ENCODE data around the gene INAVA. TPM values are rescaled to one million over a fixed set of nuclear protein-coding genes. Genes with fewer than 3 reads are reported as not detected.

INAVA gene
- polyA plus RNA-seq, 3 donors, result not detected

- Histone ChIP-seq H3K4me2 (replicated peaks; ENCODE audit: extremely low read depth, low read length, poor library complexity, severe bottlenecking) (no peak overlapping the region), H3K4me1 (ENCODE audit: control insufficient read depth in 1 of 2, insufficient read depth in 2 of 2, low read length in 2 of 2) (peaks cover 3 to 4% of the 10 kb centered on the region in 2 donors), H3K27ac (ENCODE audit: low read depth in 1 of 2, low read length in 2 of 2) (no peak overlapping the region), H3K4me3 (replicated peaks in 1 of 3; ENCODE audit: low read depth in 2 of 3, low read length in 3 of 3) (no peak overlapping the region), H3K9ac (ENCODE audit: insufficient read depth, low read length, poor library complexity, severe bottlenecking) (no peak overlapping the region), H2AFZ (ENCODE audit: insufficient read depth, low read depth, low read length, poor library complexity, severe bottlenecking) (no peak overlapping the region), H3K27me3 (ENCODE audit: control insufficient read depth in 2 of 2, insufficient read depth in 2 of 2, low read length in 2 of 2) (no peaks in the 10 kb centered on the region), H3K79me2 (ENCODE audit: insufficient read depth, low read length) (no peaks in the 10 kb centered on the region), H3K9me3 (replicated peaks in 1 of 2; ENCODE audit: control insufficient read depth in 1 of 2, insufficient read depth in 1 of 2, low read length in 2 of 2) (no peaks in the 10 kb centered on the region), H3K36me3 (replicated peaks in 1 of 2; ENCODE audit: control insufficient read depth in 1 of 2, insufficient read depth in 2 of 2, low read length in 2 of 2) (no peaks in the 10 kb centered on the region), H4K20me1 (ENCODE audit: insufficient read depth, low read length) (no peaks in the 10 kb centered on the region)
- no peak for TF ChIP-seq CTCF (IDR thresholded peaks at IDR 0.05)
- Mint-ChIP-seq H3K4me1 (peaks cover 6% of the 10 kb centered on the region), H3K27ac (no peak overlapping the region), H3K9me3 (peaks cover 0 to 1% (median 0%) of the 10 kb centered on the region in 7 donors), H3K4me3 (no peak overlapping the region), H3K36me3 (no peaks in the 10 kb centered on the region), H3K27me3 (ENCODE audit: low read depth in 3 of 3) (peaks cover 0 to 3% (median 0%) of the 10 kb centered on the region in 3 donors)
- 95% methylated on average over 10 of the region's 13 CpGs for WGBS (ENCODE audit: insufficient coverage)
- intact Hi-C loops (cut with micrococcal nuclease), result no loop called here
- no peak for DNase-seq
Observed at GRCh38 chr1:200912737-200913407, 18.2 kb downstream of the INAVA start.

- Mint-ChIP-seq H3K36me3 (no peaks in the 10 kb centered on the region), H3K4me3 (no peak overlapping the region), H3K27me3 (ENCODE audit: low read depth in 3 of 3) (peaks cover 0 to 3% (median 0%) of the 10 kb centered on the region in 3 donors), H3K27ac (no peak overlapping the region), H3K9me3 (no peaks in the 10 kb centered on the region), H3K4me1 (peaks cover 8% of the 10 kb centered on the region)
- no peak overlapping the region for H2AFZ ChIP-seq (ENCODE audit: insufficient read depth, low read depth, low read length, poor library complexity, severe bottlenecking)
- no peak overlapping the region for H3K4me3 ChIP-seq (replicated peaks in 1 of 3; ENCODE audit: low read depth in 2 of 3, low read length in 3 of 3)
- H3K9ac ChIP-seq (ENCODE audit: insufficient read depth, low read length, poor library complexity, severe bottlenecking), result no peak overlapping the region
- H3K4me1 ChIP-seq (ENCODE audit: control insufficient read depth in 1 of 2, insufficient read depth in 2 of 2, low read length in 2 of 2), result no peaks in the 10 kb centered on the region
- WGBS (ENCODE audit: insufficient coverage), result 59% methylated on average over 20 of the region's 22 CpGs
- no peak overlapping the region for H3K4me2 ChIP-seq (replicated peaks; ENCODE audit: extremely low read depth, low read length, poor library complexity, severe bottlenecking)
- H3K9me3 ChIP-seq (replicated peaks in 1 of 2; ENCODE audit: control insufficient read depth in 1 of 2, insufficient read depth in 1 of 2, low read length in 2 of 2), result no peaks in the 10 kb centered on the region
- H3K27me3 ChIP-seq (ENCODE audit: control insufficient read depth in 2 of 2, insufficient read depth in 2 of 2, low read length in 2 of 2), result no peaks in the 10 kb centered on the region
- no peaks in the 10 kb centered on the region for H4K20me1 ChIP-seq (ENCODE audit: insufficient read depth, low read length)
- intact Hi-C loops (cut with micrococcal nuclease), result no loop called here
- no peaks in the 10 kb centered on the region for H3K79me2 ChIP-seq (ENCODE audit: insufficient read depth, low read length)
- no peak for TF ChIP-seq CTCF (IDR thresholded peaks at IDR 0.05)
- no peaks in the 10 kb centered on the region for H3K36me3 ChIP-seq (replicated peaks in 1 of 2; ENCODE audit: control insufficient read depth in 1 of 2, insufficient read depth in 2 of 2, low read length in 2 of 2)
- no peak overlapping the region for H3K27ac ChIP-seq (ENCODE audit: low read depth in 1 of 2, low read length in 2 of 2)
- DNase-seq, result no peak
Observed at GRCh38 chr1:200916152-200916551, 21.5 kb downstream of the INAVA start.
